Naive thymus-derived CD4-positive, alpha-beta T cell (primary cell): ENCODE data around the gene CYB5R4. TPM values are rescaled to one million over a fixed set of nuclear protein-coding genes. Genes with fewer than 3 reads are reported as not detected.
A peak's percentile ranks its signal among the peaks of the same experiment; 100 is the strongest.

Experiments
- ATAC-seq: fragments of 150-1000 bp; cut with Tn5 transposase; 2 replicates; pipeline ENCODE4 v1.10.0; 2021; ENCODE audit warnings: mild to moderate bottlenecking, moderate library complexity
- CTCF ChIA-PET: fragments of 350-600 bp; sonication (Branson Sonifier 250); formaldehyde crosslinking; loops from one replicate; lab custom pipeline; 2021; ENCODE audit warnings: antibody characterized with exemption; lab: Charles Lee
- POLR2A ChIA-PET: fragments of 350-600 bp; sonication (Branson Sonifier 250); formaldehyde crosslinking; loops from one replicate; lab custom pipeline; 2021; ENCODE audit warnings: antibody characterized with exemption, inconsistent platforms; lab: Charles Lee
- DNase-seq, 9 donors: peaks; one replicate each; pipeline versions ENCODE4 v3.0.0 to v3.0.0-alpha.2; 2020 to 2022; ENCODE audit warnings: mixed read lengths in 1 of 9
- H3K27ac ChIP-seq: one replicate; pipeline ENCODE4 v1.7.0; 2013; ENCODE audit warnings: mild to moderate bottlenecking, low read depth, low read length, moderate library complexity
- H3K27me3 ChIP-seq, 2 donors: one replicate each; pipeline ENCODE4 v1.7.0; 2013; ENCODE audit warnings: low read length in 2 of 2, mild to moderate bottlenecking in 2 of 2, moderate library complexity in 2 of 2; ENCODE audit not compliant: control insufficient read depth in 2 of 2, insufficient read depth in 2 of 2
- H3K36me3 ChIP-seq, 3 experiments: 1 replicate in 2 of 3; 2 replicates in 1 of 3; pipeline ENCODE4 v1.7.0; 2013; ENCODE audit warnings: low read length in 3 of 3, mild to moderate bottlenecking in 3 of 3, moderate library complexity in 1 of 3; ENCODE audit not compliant: insufficient read depth in 3 of 3, control insufficient read depth in 2 of 3
- H3K4me1 ChIP-seq, 2 donors: one replicate each; pipeline ENCODE4 v1.7.0; 2013; ENCODE audit warnings: low read length in 2 of 2, mild to moderate bottlenecking in 2 of 2, moderate library complexity in 1 of 2; ENCODE audit not compliant: control insufficient read depth in 2 of 2, insufficient read depth in 2 of 2
- H3K4me3 ChIP-seq: 2 replicates; pipeline ENCODE4 v1.7.0; 2013; ENCODE audit warnings: mild to moderate bottlenecking, low read length
- H3K9me3 ChIP-seq, 3 experiments: 1 replicate in 2 of 3; 2 replicates in 1 of 3; pipeline ENCODE4 v1.7.0; 2013; ENCODE audit warnings: low read length in 3 of 3; ENCODE audit not compliant: control insufficient read depth in 2 of 3
- H3K27ac Mint-ChIP-seq, 9 donors: one replicate each; pipeline ENCODE4 v1.8.0; 2020 to 2022; ENCODE audit warnings: mixed read lengths in 9 of 9, mild to moderate bottlenecking in 8 of 9, moderate library complexity in 5 of 9, inconsistent platforms in 2 of 9
- H3K27me3 Mint-ChIP-seq, 5 donors: one replicate each; pipeline ENCODE4 v1.8.0; 2021 to 2022; ENCODE audit warnings: mixed read lengths in 5 of 5, mild to moderate bottlenecking in 1 of 5
- H3K36me3 Mint-ChIP-seq, 5 donors: one replicate each; pipeline ENCODE4 v1.8.0; 2020 to 2022; ENCODE audit warnings: mixed read lengths in 5 of 5, mild to moderate bottlenecking in 3 of 5, inconsistent platforms in 1 of 5
- H3K4me1 Mint-ChIP-seq, 7 donors: one replicate each; pipeline ENCODE4 v1.8.0; 2020 to 2022; ENCODE audit warnings: mixed read lengths in 7 of 7, mild to moderate bottlenecking in 3 of 7, inconsistent platforms in 1 of 7
- H3K4me3 Mint-ChIP-seq, 10 donors: one replicate each; pipeline ENCODE4 v1.8.0; 2020 to 2022; ENCODE audit warnings: mild to moderate bottlenecking in 10 of 10, mixed read lengths in 10 of 10, moderate library complexity in 6 of 10, inconsistent platforms in 2 of 10
- H3K9me3 Mint-ChIP-seq, 11 donors: one replicate each; pipeline ENCODE4 v1.8.0; 2020 to 2022; ENCODE audit warnings: mixed read lengths in 11 of 11, mild to moderate bottlenecking in 4 of 11, inconsistent platforms in 1 of 11, moderate library complexity in 1 of 11
- intact Hi-C, 2 donors: fragments of 100-400 bp; cut with micrococcal nuclease; formaldehyde crosslinking; loops; one replicate each; pipeline ENCODE4 v1.15.1; 2023
- polyA plus RNA-seq, 2 donors: library from polyadenylated mRNA; unstranded; fragments of 300-500 nt; fragmentation: Illumina TruSeq; gene quantifications; one replicate each; pipeline ENCODE4 v1.2.3, GENCODE V29; 2021
- total RNA-seq, 6 experiments: library from RNA in 5 of 6; stranded (reverse) in 5 of 6; gene quantifications; 1 replicate in 5 of 6; 2 replicates in 1 of 6; pipeline ENCODE4 v1.2.3 and lab custom pipeline; 2021 to 2026

CYB5R4 gene
- total and polyA plus RNA-seq, 7 experiments from 2014 or later, result 14.9 to 38.6 (median 20.0) TPM

DNA sequence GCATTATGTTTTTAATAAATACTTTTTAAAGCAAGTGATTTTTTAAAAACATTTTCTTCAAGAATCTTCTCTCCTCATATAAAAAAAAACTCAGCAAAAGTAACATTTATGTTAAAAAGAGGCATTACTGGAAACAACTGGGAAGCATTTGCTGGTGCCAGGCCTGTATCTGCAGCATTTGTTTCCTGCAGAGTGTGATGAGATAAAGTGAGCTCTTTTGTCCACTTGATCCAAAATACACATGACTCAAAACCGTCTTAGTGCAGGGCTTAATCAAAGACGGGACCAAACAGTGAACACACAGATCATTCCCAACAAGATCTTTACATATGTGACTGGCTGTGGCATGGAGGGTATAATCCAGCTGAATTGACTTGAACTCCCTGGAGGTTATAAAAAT lies 34.7 kb upstream of the CYB5R4 start:
- CTCF ChIA-PET, result no interaction called here
- peaks cover 0 to 6% (median 0%) of the 10 kb centered on the region in 11 donors for H3K9me3 Mint-ChIP-seq

DNA sequence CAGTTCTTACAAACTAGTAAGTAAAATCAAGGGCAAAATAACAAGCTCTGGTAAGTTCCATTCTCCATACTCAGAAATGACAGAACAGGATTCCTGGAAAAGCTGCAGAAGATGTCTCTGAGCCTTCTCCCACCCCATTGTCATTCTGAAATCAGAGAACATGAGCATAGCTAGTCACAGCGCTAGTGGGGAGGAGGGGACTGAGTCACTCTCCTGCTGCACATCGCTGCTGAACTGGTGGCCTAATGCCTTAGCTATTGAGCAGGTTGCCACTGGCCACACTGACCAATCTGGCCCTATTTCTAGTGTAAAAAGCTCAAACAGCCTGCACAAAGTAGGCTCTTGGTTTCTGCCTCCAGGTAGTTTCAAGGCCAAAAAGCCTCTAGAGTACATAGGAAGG lies 32.4 kb upstream of the CYB5R4 start:
- H3K4me3 Mint-ChIP-seq, result no peak overlapping the region
- peaks cover 0 to 6% (median under 1%) of the 10 kb centered on the region in 11 donors for H3K9me3 Mint-ChIP-seq
- no peak overlapping the region for H3K4me3 ChIP-seq
- H3K27ac Mint-ChIP-seq, result no peak overlapping the region
- ChIA-PET CTCF (no interaction called here), POLR2A (no interaction called here)
- H3K27ac ChIP-seq, result no peak overlapping the region
- intact Hi-C loops, result no loop called here
- DNase-seq (no peak), ATAC-seq (no peak)
- no peaks in the 10 kb centered on the region for H3K9me3 ChIP-seq
- no peaks in the 10 kb centered on the region for H3K36me3 ChIP-seq
- peaks cover 0 to 3% of the 10 kb centered on the region in 2 donors for H3K27me3 ChIP-seq
- H3K36me3 Mint-ChIP-seq, result no peaks in the 10 kb centered on the region
- H3K27me3 Mint-ChIP-seq, result peaks cover 0 to 23% (median 19%) of the 10 kb centered on the region in 5 donors
- no peaks in the 10 kb centered on the region for H3K4me1 ChIP-seq
- H3K4me1 Mint-ChIP-seq, result no peaks in the 10 kb centered on the region

More for the DNA sequence above, 34.7 kb upstream of the CYB5R4 start:
- no peaks in the 10 kb centered on the region for H3K36me3 ChIP-seq
- POLR2A ChIA-PET, result no interaction called here
- H3K4me3 ChIP-seq, result no peak overlapping the region
- peaks cover 0 to 3% of the 10 kb centered on the region in 2 donors for H3K27me3 ChIP-seq
- H3K4me1 ChIP-seq, result no peaks in the 10 kb centered on the region
- peaks cover 0 to 14% (median 10%) of the 10 kb centered on the region in 5 donors for H3K27me3 Mint-ChIP-seq
- DNase-seq (no peak), ATAC-seq (no peak)
- H3K27ac Mint-ChIP-seq, result no peak overlapping the region
- intact Hi-C loops, result no loop called here
- no peak overlapping the region for H3K27ac ChIP-seq
- no peaks in the 10 kb centered on the region for H3K4me1 Mint-ChIP-seq
- H3K36me3 Mint-ChIP-seq, result no peaks in the 10 kb centered on the region
- no peaks in the 10 kb centered on the region for H3K9me3 ChIP-seq
- H3K4me3 Mint-ChIP-seq, result no peak overlapping the region

DNA sequence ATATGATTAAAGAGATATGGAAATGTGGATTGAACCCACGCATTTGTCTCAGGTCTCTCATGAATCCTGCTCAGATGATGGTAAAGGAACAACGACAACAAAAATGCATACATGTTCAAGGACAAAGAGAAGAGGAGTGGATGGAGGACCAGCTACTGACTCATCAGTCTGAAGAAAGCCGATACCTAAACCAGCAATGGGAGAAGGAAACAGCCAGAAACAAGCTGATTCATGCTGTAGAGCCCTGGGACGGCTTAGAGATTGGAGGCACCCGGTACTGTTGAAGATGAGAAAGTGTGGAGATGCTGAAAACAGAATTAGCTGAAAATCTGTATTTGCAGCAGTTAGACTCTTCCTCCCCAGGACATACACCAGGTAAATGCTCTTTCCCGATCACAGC lies 20.8 kb upstream of the CYB5R4 start:
- POLR2A ChIA-PET, result no interaction called here
- Histone ChIP-seq H3K4me1 (no peaks in the 10 kb centered on the region), H3K27me3 (peaks cover 0 to 2% of the 10 kb centered on the region in 2 donors), H3K27ac (no peak overlapping the region), H3K4me3 (no peak overlapping the region), H3K36me3 (no peaks in the 10 kb centered on the region), H3K9me3 (no peaks in the 10 kb centered on the region)
- DNase-seq, result no peak
- Mint-ChIP-seq H3K4me3 (no peak overlapping the region), H3K9me3 (peaks cover 0 to 42% (median 15%) of the 10 kb centered on the region in 11 donors), H3K27ac (no peak overlapping the region), H3K27me3 (peaks cover 0 to 52% (median 28%) of the 10 kb centered on the region in 5 donors), H3K4me1 (no peaks in the 10 kb centered on the region), H3K36me3 (peaks cover 0 to 5% (median 0%) of the 10 kb centered on the region in 5 donors)
- ATAC-seq, result no peak
- intact Hi-C loops, result no loop called here
- CTCF ChIA-PET, result interaction anchor here (1.1 kb wide), 1 partner anchor 55 kb away, joined by 3 read pairs; no protein-coding TSS in a partner anchor

DNA sequence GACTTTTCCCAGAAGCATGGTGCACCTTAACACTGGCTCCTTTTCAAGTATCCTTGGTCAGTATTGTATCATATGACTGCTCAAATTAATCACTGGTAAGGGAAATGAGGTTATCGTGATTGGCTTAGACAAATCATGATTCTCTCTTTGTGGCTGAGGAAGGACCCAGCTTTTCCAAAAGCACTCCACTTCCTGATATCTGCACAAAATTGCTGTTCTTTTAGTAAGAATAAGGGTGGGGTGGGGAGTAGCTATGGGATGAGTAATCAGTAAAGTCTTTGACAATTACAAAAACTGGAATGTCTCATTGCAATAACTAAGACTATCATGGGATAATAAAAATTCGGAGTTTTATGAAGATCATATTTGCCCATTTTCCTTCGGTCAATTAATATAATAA lies 15.3 kb upstream of the CYB5R4 start:
- Histone ChIP-seq H3K27ac (no peak overlapping the region), H3K4me3 (no peak overlapping the region), H3K9me3 (no peaks in the 10 kb centered on the region), H3K36me3 (no peaks in the 10 kb centered on the region), H3K4me1 (no peaks in the 10 kb centered on the region), H3K27me3 (no peaks in the 10 kb centered on the region)
- H3K9me3 Mint-ChIP-seq, result peaks cover 0 to 20% (median 3%) of the 10 kb centered on the region in 11 donors
- intact Hi-C loops, result no loop called here
- ChIA-PET CTCF (no interaction called here), POLR2A (no interaction called here)
- H3K27ac Mint-ChIP-seq, result no peak overlapping the region
- ATAC-seq, result no peak
- DNase-seq, result no peak
- H3K36me3 Mint-ChIP-seq, result peaks cover 0 to 5% (median 0%) of the 10 kb centered on the region in 5 donors
- no peak overlapping the region for H3K4me3 Mint-ChIP-seq
- peaks cover 11 to 30% (median 15%) of the 10 kb centered on the region in 5 donors for H3K27me3 Mint-ChIP-seq
- H3K4me1 Mint-ChIP-seq, result no peaks in the 10 kb centered on the region

DNA sequence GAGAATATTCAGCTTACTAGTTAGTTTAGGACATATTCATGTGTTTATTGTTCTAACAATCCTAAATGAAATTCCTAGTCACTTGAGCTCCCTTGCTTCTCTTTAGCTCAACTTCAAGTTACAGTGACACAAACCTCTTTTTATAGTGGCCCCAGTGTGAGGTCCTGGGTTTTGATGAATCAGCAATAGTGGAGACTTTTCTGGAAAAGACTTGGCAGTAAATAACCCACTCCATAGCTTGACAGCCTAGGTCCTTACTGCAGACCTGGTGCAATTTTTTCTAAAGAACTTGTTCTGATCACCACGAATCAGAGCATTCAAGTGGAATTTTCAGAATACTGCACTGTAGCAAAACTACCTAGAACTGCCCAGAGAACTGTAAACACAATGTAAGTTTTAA lies 13.2 kb upstream of the CYB5R4 start:
- Mint-ChIP-seq H3K9me3 (peaks cover 0 to 10% (median 2%) of the 10 kb centered on the region in 11 donors), H3K4me3 (no peak overlapping the region), H3K27me3 (peaks cover 25 to 41% (median 35%) of the 10 kb centered on the region in 5 donors), H3K36me3 (peaks cover 0 to 4% (median 0%) of the 10 kb centered on the region in 5 donors), H3K27ac (no peak overlapping the region), H3K4me1 (no peaks in the 10 kb centered on the region)
- H3K4me1 ChIP-seq, result no peaks in the 10 kb centered on the region
- H3K4me3 ChIP-seq, result no peak overlapping the region
- ATAC-seq, result no peak
- POLR2A ChIA-PET, result no interaction called here
- intact Hi-C loops, result no loop called here
- H3K9me3 ChIP-seq, result no peaks in the 10 kb centered on the region
- no peak for DNase-seq
- H3K36me3 ChIP-seq, result no peaks in the 10 kb centered on the region
- CTCF ChIA-PET, result no interaction called here
- no peak overlapping the region for H3K27ac ChIP-seq
- peaks cover 0 to 3% of the 10 kb centered on the region in 2 donors for H3K27me3 ChIP-seq

DNA sequence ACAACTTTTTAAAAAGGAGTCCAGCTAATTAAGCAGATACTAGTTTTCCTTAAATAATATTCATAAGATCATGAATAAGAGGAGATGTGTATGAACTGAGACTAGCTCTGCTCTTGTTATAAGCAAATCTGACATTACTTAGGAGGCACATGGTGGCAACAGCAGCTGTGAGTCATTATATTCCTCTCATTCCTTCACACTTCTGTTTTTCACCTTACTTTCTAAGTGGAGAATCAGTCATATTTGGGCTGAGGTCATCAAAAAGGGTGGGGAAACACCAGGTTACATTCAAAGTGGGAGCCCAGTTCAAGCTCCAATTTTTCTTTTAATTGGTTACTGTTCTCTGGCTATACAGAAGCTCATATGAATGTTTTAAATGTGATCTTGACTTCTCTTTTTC lies 12.3 kb upstream of the CYB5R4 start:
- Mint-ChIP-seq H3K27me3 (peaks cover 32 to 45% (median 40%) of the 10 kb centered on the region in 5 donors), H3K4me1 (no peaks in the 10 kb centered on the region), H3K27ac (no peak overlapping the region), H3K36me3 (peaks cover 0 to 4% (median 0%) of the 10 kb centered on the region in 5 donors), H3K9me3 (peaks cover 0 to 6% (median 0%) of the 10 kb centered on the region in 11 donors), H3K4me3 (no peak overlapping the region)
- CTCF ChIA-PET, result no interaction called here
- POLR2A ChIA-PET, result no interaction called here
- ATAC-seq (peak; percentile 27), DNase-seq (no peak)
- no peak overlapping the region for H3K27ac ChIP-seq
- no peak overlapping the region for H3K4me3 ChIP-seq
- no peaks in the 10 kb centered on the region for H3K4me1 ChIP-seq
- peaks cover 0 to 6% of the 10 kb centered on the region in 2 donors for H3K27me3 ChIP-seq
- H3K9me3 ChIP-seq, result no peaks in the 10 kb centered on the region
- H3K36me3 ChIP-seq, result no peaks in the 10 kb centered on the region
- intact Hi-C loops, result no loop called here

GRCh38 chr6:83849127-83849526 lies 10.4 kb upstream of the CYB5R4 start:
- H3K27ac Mint-ChIP-seq, result no peak overlapping the region
- CTCF ChIA-PET, result no interaction called here
- H3K27me3 Mint-ChIP-seq, result peaks cover 49 to 58% (median 54%) of the 10 kb centered on the region in 5 donors

More at GRCh38 chr6:83849127-83849526, 10.4 kb upstream of the CYB5R4 start:
- Histone ChIP-seq H3K4me1 (peaks cover 0 to 3% of the 10 kb centered on the region in 2 donors), H3K9me3 (no peaks in the 10 kb centered on the region), H3K27ac (no peak overlapping the region), H3K27me3 (peaks cover 0 to 11% of the 10 kb centered on the region in 2 donors), H3K36me3 (no peaks in the 10 kb centered on the region), H3K4me3 (no peak overlapping the region)
- Mint-ChIP-seq H3K4me3 (no peak overlapping the region), H3K4me1 (peaks cover 0 to 17% (median 7%) of the 10 kb centered on the region in 7 donors), H3K9me3 (no peaks in the 10 kb centered on the region), H3K36me3 (peaks cover 0 to 4% (median 0%) of the 10 kb centered on the region in 5 donors)
- POLR2A ChIA-PET, result no interaction called here
- ATAC-seq (no peak), DNase-seq (no peak)
- intact Hi-C loops, result no loop called here
